HG03521 (cell line): ENCODE results near the gene GFOD2.
A peak's percentile ranks its signal among the peaks of the same experiment; 100 is the strongest.

Experiments
- ATAC-seq: cut with Tn5 transposase; IDR thresholded peaks from one replicate; pipeline ENCODE4 v1.9.1; 2021; ENCODE audit warnings: mild to moderate bottlenecking, moderate library complexity; ENCODE audit not compliant: unreplicated experiment

The GFOD2 gene

DNA sequence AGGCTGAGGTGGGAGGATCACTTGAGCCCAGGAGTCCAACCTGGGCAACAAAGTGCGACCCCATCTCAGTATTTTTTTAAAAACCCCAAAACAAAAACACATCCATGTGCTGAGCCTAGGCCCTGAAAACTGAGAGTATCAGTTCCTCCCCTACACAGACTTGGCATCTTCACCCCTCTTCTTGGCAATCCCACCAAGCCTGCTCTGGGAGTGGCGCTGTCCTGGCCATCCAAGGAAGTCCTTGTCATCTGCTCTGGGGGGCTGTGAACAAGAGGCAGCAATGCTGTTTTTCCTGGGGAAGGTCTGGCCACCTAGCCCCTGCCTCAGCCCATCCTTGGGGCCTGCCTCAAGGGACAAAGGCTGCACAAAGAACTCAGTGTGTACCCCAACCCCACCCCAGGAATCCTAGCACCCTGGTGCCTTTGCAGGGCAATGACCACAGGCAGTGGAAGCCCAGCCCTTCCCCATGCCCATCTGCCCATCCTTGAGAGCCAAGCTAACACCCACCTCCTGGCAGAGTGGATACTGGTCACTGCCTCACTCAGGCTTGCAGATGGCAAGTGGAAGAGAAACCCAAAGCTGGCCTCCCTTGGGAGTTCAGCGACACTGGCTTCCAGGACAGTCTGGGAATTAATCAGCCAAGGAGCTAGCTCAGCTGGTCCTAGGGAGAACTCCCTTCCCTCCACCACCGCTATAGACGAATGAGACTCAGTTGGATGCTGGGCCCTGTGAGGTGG, 14.8 kb upstream of the GFOD2 start:
- no peak for ATAC-seq

DNA sequence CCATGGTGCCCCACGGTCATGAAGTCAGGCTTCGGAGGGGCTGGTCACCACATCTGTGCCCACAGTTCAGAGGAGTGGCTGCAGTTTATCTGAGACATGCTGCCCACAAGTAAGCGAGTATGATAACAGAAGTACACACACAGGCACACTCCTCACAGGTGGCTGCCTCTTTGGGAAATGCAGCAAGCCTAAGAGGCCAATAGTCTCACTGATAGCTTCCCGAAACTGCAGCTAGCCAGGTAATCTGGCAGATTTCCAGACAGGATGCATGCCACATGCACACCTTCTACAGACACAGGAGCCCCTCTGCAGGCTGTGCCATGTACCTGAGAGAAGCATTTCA, 12.6 kb upstream of the GFOD2 start:
- no peak for ATAC-seq

DNA sequence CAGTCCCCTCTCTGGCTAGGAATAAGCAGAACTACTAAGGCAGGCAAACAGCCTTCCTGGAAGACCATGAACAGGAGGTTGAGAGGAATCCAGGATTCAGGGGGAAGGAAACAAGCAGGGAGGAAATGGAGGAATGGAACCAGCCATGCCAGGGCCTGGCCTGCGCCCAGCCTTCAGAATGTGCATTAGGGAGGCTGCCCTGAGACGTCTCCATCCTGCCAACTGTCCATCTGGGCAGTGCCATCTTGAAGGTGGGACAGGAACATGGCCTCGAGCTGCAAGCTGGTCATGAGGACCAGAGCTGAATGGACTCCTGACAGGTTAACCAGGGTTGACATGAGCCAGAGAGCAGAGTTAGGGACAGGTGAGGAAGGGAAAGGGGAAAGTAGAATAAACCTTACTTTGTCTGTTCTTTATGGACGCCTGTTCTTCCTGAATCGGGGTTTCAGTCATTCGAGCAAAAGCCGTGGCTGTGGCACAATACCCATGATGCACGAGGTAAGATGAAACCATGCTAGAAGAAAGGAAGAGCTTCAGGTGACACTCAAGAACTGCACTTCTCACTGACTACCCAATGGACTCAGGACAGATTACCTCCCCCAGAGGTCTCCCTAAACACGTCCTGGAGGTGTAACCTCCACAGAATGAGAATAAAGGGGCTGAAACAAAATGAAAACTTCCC, 12.1 kb upstream of the GFOD2 start:
- no peak for ATAC-seq

DNA sequence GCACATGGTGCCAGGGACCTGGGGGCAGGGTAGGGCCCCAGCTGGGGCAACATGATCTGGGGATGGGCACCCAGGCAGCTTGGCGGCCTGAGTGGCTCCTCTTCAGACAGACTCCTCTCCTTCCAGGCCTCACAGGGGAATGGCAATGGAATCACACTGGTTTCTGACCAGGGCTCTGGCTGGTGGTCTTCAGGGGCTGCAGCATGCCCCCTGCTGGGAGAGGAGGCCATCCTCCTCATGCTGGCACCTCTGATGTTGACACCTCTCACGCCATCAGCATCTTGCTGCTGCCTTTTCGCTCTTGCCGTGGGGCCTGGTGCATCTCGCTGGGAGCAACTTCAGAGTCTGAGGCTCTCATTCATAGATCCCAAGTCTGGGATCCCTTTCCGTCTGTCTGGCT, 11.2 kb upstream of the GFOD2 start:
- no peak for ATAC-seq

DNA sequence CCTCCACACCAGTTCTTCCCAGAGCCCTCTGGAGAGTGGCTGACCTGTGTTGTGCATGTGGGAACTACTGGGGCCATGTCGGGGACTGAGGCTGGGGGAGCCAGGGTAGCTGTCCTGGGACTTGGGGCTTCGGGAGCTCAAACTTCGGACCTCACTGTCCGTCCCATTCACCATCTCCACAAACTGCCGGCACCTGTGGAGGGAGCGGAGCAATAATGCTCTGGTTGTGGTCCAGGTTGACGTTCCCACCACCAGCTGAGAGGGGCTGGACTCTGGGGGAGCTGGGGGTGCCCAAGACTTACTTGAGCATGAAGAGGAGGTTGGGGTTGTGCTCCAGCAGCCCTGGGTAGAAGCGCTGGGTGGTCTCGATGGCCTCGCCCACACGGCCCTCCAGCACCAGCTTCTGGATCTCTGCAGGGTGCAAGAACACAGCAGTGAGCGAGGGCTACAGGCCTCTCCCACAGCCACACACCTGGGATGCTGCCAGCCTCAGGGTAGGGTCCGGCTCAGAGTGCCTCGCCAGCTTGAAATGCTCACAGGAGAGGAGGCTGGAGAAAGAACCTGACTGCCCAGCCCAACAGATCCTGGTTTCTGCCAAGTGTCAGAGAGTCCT, 10.6 kb upstream of the GFOD2 start:
- ATAC-seq, result no peak

DNA sequence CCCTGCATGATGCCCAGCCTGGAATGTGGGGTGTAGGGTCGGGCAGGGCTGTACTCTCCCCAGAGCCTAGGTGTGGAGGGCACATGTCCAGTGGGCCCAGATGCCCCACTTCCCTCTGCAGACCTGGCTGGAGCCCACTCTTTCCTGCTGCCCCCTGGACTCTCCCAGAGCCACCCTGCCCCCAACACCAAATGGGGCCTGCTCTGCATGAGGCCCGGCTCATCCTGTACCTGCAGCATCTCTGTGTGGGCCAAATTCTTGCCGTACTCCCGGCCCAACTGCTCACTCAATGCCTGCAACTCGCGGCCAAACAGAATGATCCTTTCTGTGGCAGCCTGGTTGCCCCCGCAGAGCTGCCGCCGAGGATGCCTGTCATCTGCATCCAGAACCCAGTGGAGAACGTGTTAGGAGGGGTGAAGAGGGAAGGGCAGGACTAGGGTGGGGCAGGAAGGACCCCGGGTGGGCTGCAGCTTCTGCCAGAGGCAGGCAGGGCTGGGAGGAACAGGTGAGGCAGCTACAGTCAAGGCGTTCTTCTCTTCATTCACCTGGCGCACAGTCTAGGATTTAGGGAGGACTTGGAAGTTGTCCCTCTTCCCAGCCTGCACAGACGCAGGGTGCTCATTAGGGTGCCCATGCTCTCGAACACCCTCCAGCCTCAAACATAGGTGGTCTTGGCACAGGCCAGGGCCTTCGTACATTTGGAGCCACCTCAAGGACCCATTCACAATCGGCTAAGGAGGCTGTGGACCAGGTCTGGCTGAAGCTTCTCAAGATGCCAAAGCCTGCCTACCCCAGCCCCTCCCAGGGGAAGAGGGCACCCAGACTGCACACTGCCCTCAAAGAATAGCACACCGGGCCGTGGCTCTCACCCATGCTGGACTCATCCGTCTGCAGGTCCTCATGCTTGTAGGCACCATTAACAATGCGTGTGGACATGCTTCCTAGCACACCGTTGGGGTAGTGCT, 8.7 kb upstream of the GFOD2 start:
- ATAC-seq, result no peak

DNA sequence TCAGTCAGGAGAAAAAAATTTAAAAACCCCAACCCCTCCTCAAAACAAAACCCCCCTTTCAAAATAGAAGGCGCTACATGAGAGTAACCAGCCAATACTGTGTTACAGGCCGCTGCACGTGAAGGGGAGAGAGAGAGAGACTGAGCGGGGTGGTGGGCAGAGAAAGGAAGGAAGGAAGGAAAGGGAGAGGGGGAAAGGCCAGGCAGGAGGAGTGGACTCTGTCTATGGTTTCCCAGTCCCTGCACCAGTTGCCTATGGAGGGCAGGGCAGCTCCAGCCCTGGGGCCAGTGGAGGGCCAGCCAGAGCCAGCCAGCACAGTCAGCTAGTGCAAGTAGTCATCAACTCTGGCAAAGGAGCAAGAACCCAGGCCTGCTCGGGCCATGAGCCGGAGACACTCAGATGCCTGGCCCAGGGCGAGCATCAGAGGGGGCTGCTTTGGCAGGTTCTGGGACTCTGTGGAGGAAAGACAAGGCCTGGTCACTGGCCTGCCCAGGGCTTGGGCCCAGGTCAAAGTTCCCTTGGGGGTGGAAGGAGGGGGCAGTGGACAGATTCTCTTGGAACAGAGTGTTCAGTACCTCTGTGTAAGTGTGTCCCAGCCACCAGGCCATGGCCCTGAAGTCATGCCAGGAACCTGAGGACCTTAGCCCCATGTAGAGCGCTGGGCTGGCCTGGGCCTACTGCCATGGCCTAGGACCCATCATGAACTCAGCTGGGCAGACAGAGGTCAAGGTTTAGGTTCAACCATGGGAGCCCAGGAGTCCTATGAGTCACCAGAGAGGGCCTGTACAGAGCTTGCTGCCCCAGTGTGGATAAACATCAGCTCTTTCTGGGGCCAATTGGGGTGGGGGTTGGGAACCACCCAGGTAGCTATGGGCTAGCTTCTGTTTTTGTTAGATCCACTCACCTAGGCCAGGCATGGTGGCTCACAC, 7.3 kb upstream of the GFOD2 start:
- no peak for ATAC-seq

DNA sequence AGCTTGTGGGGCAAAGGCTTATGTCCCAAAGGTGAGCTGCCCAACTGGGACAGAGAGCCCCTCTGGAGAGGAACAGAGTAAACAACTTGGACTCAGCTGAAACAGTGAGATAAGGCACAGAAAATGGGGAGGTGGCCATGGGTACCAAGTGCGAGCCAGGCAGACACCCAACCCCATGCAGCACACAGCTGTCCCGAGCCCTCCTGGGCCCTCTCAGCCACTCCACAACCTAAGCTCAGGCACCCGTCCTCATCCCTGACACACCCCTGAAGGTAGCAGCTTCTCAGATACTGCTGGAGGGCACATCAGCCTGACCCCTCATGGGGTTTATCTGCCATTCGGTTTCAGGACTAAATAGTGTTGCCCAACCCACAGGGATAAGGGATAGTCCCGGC, 4.8 kb upstream of the GFOD2 start:
- ATAC-seq, result no peak

DNA sequence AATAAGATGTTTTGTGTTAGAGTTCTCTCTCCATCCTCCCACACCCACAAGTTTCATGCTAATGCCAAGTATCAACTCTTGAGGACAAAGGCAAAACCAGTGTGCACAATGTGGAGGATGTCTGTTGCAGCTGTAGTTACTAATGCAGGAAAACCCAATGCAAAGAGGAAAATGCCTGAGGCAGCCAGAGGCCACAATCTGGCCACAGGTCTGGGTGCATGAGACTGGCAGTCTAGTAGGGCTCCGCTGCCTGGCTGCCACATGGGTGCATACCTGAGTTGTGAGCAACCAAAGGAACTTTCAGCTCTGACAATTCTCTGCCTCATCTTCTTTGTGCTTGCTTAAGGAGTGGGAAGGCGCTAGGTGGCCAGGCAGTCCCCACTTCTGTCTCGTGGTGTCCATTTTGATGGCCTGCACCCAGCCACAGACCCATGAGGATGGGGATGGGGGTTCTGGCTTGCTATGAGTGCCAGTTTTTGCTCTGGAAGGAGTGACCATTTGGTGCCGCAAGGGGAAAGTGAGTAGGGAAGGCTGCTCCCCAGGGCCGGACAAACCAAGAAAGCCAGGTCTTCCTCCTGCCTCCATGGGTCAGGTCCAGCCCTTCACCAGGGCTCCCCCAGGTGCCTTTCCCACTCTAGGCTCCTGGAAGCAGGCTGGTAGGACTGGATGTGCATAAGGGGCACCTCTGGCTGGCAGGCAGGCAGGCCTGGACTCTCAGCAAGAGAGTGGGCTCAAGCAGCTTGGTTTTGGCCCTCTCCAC, 4.2 kb upstream of the GFOD2 start:
- ATAC-seq, result no peak

DNA sequence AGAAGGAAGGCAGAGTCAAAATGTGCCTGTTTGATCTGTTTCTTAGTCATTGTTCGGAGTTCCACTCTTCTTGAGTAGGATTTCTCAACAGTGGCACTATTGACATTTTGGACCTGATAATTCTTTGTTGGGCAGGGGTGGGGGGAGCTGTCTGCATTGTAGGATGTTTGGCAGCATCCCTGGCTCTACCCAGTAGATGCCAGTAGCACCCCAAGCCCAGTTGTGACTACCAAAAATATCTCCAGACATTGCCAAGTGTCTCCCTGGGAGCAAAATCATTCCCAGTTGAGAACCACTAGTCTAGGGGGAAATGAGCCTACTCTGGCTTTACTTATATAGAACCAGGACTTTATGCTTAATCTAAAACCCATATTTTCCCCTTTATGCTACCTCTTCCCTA, 1.1 kb upstream of the GFOD2 start:
- ATAC-seq, result no peak

DNA sequence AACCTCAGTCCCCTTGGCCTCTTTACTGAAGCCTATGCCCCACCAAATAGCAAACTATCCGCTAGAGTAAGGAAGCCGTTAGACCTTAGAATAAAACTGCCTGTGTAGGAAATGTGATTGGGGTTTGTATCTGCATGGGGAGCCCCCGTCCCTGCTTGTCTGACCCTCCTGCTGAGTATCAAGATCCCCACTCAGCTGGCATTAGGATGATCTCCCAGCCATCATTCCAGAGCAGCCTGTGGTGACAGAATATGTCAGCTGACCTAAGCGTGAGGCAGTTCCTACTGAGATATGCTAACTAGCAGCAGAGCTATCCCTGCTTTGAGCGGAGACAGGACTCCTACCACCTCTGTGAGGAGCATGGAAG, 645 bp upstream of the GFOD2 start:
- ATAC-seq, result no peak

DNA sequence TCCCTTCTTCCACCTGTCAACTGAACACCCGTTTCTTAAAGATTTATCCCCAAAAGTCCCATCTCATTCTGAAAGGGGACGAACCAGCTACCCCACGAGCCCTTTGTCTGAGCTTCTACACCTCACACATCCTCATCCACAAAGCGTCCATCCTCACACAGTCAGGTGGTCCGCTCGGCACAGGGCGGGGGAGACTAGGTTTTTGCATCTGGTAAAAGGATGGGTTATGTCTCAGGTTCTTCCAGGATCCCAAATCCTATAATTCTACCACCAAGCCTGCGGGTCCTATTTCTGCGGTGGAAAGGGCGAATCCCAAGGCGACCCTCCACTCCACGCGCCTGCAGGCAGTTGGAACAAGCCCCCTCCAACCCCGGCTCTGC, 458 bp downstream of the GFOD2 start:
- peak; percentile 25 for ATAC-seq

DNA sequence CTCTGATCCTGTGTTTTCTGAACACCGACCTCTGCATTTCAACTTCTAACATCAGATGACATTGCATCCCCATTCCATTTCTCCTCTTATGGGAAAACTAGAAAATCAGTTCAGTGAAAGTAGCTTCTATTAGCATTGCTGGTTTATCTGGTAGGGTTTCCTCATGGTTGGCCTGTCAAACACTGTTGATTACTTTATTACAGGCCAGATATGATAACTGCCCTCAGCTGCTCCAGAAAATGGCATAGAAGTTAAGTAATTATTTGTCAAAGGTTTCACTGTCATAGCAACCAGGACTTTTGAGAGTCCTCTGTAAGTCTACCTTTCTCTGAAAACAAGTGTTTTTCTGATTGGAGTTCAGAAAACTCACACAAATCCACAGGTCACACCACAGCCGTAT, 3.0 kb downstream of the GFOD2 start:
- no peak for ATAC-seq

DNA sequence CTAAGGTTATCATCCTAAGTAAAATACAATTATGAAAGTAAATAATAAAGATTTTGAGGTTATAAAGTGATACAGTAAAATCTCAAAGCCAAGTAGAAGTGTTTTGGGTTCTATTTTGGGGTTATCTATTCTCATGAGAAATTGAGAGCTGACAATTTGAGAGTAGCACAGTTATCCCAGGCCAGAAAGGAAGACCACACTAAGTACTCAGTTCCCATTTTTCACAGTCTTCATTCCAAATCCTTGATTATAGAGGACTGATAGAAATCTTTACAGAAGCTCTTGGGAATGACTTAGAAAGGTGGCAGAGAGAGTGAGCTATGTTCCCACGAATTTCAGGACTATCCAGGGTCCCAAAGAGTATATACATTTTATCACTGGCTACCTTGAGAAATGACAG, 4.6 kb downstream of the GFOD2 start:
- no peak for ATAC-seq

DNA sequence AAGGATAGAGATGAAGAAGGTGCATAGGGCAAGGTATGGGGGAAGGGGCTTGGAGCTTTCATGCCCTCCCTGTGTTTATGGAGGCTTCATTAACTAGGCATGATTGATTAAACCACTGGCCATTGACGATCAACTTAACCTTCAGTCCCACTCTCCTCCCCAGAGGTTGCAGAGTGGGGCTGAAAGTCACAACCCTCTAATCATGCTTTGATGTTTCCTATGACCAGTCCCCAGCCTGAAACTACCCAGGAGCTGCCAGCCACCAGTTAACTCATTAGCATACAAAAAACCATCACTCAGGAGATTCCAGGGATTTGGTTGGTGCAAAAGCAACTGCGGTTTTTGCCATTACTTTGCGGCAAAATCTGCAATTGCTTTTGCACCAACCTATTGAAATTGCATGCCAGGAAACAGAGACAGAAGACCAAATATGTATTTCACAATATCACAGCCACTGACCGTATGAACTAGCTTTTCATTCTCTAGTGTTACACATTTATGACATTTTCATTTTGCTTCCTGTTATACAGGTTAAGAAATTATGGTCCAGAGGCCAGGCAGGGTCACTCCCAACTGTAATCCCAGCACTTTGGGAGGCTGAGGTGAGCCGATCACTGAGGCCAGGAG, 5.4 kb downstream of the GFOD2 start:
- no peak for ATAC-seq

DNA sequence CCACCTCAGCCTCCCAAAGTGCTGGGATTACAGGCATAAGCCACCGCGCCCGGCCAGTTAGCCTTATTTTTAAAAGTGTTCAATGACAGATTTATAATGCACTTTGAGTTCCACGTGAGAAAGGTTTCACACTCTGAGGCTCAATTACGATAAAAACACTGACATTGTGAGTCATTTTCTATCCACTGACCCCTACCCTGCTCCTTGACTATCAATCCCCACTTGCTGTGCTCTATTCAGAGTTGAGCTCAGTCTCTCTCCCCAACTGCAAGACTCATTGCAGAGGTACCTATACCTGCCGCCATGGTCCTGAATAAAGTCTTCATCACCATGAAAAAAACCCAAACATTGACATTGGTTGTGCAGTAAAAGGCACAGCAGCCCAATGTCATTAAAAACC, 8.5 kb downstream of the GFOD2 start:
- no peak for ATAC-seq

DNA sequence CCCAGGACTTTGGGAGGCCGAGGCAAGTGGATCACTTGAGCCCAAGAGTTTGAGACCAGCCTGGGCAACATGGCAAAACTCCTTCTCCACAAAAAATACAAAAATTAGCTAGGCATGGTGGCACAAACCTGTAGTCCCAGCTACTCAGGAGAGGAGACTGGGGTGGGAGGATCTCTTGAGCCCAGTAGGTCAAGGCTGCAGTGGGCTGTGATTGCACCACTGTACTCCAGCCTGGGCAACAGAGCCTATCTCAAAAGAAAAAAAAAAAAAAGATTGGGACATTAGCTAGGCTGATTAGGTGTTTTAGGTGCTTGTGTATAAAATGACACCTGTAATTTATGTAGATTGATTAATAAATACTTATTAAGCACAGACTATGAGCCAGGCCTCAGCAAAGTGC, 10.1 kb downstream of the GFOD2 start:
- no peak for ATAC-seq

DNA sequence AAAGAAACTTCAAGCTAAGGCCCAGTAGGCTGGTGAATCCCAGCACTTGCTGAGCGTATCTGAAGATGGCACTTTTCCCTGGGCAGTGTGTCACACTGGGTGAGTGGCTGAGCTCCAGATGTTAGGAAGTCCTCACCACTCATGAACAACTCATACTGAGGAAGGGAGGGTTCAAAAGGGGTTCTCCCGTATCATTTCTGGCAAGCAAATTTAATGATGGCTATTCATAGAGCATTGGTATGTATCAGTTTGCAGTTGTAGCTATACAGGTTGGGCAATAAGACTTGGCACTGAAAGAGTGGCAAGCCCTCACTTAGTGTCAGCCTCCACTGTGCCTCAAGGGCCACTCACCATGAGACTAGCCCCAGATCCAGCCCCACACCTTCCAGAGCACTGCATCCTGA, 10.7 kb downstream of the GFOD2 start:
- ATAC-seq, result no peak

DNA sequence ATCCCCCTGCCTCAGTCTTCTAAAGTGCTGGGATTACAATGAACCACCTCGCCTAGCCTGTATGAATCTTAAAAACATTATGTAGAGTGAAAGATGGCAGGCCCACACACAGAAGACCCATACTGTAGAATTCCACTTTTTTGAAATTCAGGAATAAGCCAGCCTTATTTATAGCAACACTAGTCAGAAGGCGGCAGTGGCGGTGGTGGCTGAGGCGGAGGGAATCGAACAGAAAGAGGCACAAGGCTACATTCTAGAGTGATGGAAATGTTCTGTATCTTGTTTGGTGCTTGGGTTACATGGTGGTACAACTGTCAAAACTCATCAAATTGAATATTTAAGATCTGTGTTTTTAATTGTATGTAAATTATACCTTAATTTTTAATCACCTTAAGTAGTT, 11.3 kb downstream of the GFOD2 start:
- ATAC-seq, result no peak
